ENCODE measurements around the gene SPNS3. TPM values are rescaled to one million over a fixed set of nuclear protein-coding genes. Genes with fewer than 3 reads are reported as not detected.

Gene SPNS3
- total and polyA plus RNA-seq, 2 experiments from 2014 or later: not detected

GRCh38 chr17:4523946-4524345 is 90.2 kb downstream of the SPNS3 start:
- TF ChIP-seq CTCF (IDR thresholded peaks at IDR 0.05; ENCODE audit: low read depth, low read length): no peak
- H3K27me3 ChIP-seq: no peaks in the 10 kb centered on the region
- H3K36me3 ChIP-seq: no peaks in the 10 kb centered on the region
- no peak overlapping the region for H3K27ac ChIP-seq
- no peaks in the 10 kb centered on the region for H3K4me1 ChIP-seq (ENCODE audit: low read depth)
- H3K9me3 ChIP-seq (ENCODE audit: low read depth): no peaks in the 10 kb centered on the region
- DNase-seq (ENCODE audit: low read depth in 1 of 2, low spot score in 1 of 2): no peak
- H3K4me3 ChIP-seq: no peak overlapping the region

GRCh38 chr17:4525691-4526397 is 92.1 kb downstream of the SPNS3 start:
- H3K9me3 ChIP-seq (ENCODE audit: low read depth): no peaks in the 10 kb centered on the region
- H3K27me3 ChIP-seq: no peaks in the 10 kb centered on the region
- H3K27ac ChIP-seq: no peak overlapping the region
- no peak overlapping the region for H3K4me3 ChIP-seq
- no peaks in the 10 kb centered on the region for H3K36me3 ChIP-seq
- DNase-seq (ENCODE audit: low read depth in 1 of 2, low spot score in 1 of 2): no peak
- TF ChIP-seq CTCF (IDR thresholded peaks at IDR 0.05; ENCODE audit: low read depth, low read length): no peak
- H3K4me1 ChIP-seq (ENCODE audit: low read depth): no peaks in the 10 kb centered on the region

- DNase-seq (ENCODE audit: low read depth in 1 of 2, low spot score in 1 of 2): peak in 1 of 2 donors; percentile 18
- H3K4me1 ChIP-seq (ENCODE audit: low read depth): no peaks in the 10 kb centered on the region
- no peak for TF ChIP-seq CTCF (IDR thresholded peaks at IDR 0.05; ENCODE audit: low read depth, low read length)
- H3K27ac ChIP-seq: no peak overlapping the region
- H3K36me3 ChIP-seq: no peaks in the 10 kb centered on the region
- no peak overlapping the region for H3K4me3 ChIP-seq
- no peaks in the 10 kb centered on the region for H3K27me3 ChIP-seq
- no peaks in the 10 kb centered on the region for H3K9me3 ChIP-seq (ENCODE audit: low read depth)
Measured at GRCh38 chr17:4527134-4527533, 93.4 kb downstream of the SPNS3 start.

GRCh38 chr17:4527566-4528125 is 93.9 kb downstream of the SPNS3 start:
- H3K27ac ChIP-seq: no peak overlapping the region
- no peaks in the 10 kb centered on the region for H3K36me3 ChIP-seq
- TF ChIP-seq CTCF (IDR thresholded peaks at IDR 0.05; ENCODE audit: low read depth, low read length): no peak
- no peak overlapping the region for H3K4me3 ChIP-seq
- no peak for DNase-seq (ENCODE audit: low read depth in 1 of 2, low spot score in 1 of 2)
- no peaks in the 10 kb centered on the region for H3K27me3 ChIP-seq
- H3K9me3 ChIP-seq (ENCODE audit: low read depth): no peaks in the 10 kb centered on the region
- H3K4me1 ChIP-seq (ENCODE audit: low read depth): no peaks in the 10 kb centered on the region

GRCh38 chr17:4529533-4530152 is 95.9 kb downstream of the SPNS3 start:
- Histone ChIP-seq H3K4me1 (ENCODE audit: low read depth) (no peaks in the 10 kb centered on the region), H3K4me3 (no peak overlapping the region), H3K9me3 (ENCODE audit: low read depth) (no peaks in the 10 kb centered on the region), H3K27me3 (no peaks in the 10 kb centered on the region), H3K36me3 (no peaks in the 10 kb centered on the region), H3K27ac (no peak overlapping the region)
- DNase-seq (ENCODE audit: low read depth in 1 of 2, low spot score in 1 of 2): no peak
- TF ChIP-seq CTCF (IDR thresholded peaks at IDR 0.05; ENCODE audit: low read depth, low read length): no peak

Data from cardiac muscle cell (in vitro differentiated cells and primary cell).